Adrenal gland (tissue), 12 donors: Measurements from ENCODE around the gene CTSW. TPM values are rescaled to one million over a fixed set of nuclear protein-coding genes. Genes with fewer than 3 reads are reported as not detected.
A peak's percentile ranks its signal among the peaks of the same experiment; 100 is the strongest.

Source experiments
- DNase-seq, 7 donors: peaks; one replicate each; pipeline ENCODE4 v3.0.0-alpha.2; 2019 to 2020
- H3K27ac ChIP-seq, 5 donors: fragments of 200-600 bp; sonication (generic) in 4 of 5; 1 replicate in 3 of 5; 2 replicates in 2 of 5; pipeline versions ENCODE4 v1.5.1 to v1.8.0; 2016 to 2020; ENCODE audit warnings: mild to moderate bottlenecking in 1 of 5
- H3K27me3 ChIP-seq: fragments of 200-600 bp; 2 replicates; pipeline ENCODE4 v1.8.0; 2021
- H3K36me3 ChIP-seq, 2 donors: fragments of 200-600 bp; replicated peaks in 1 of 2; 1 replicate in 1 of 2; 2 replicates in 1 of 2; pipeline versions ENCODE4 v1.5.1 to v1.8.0; 2018 to 2022
- H3K4me1 ChIP-seq, 2 donors: fragments of 200-600 bp; replicated peaks in 1 of 2; 1 replicate in 1 of 2; 2 replicates in 1 of 2; pipeline versions ENCODE4 v1.5.1 to v1.8.0; 2018 to 2021
- H3K4me3 ChIP-seq, 4 donors: fragments of 200-600 bp; sonication (generic) in 3 of 4; one replicate each; pipeline ENCODE4 v1.5.1; 2016 to 2018
- H3K9me3 ChIP-seq, 3 donors: fragments of 200-600 bp; sonication (generic) in 1 of 3; replicated peaks in 1 of 3; 1 replicate in 2 of 3; 2 replicates in 1 of 3; pipeline versions ENCODE4 v1.5.1 to v1.8.0; 2016 to 2021
- CTCF ChIP-seq, 6 experiments: fragments of 450-650 bp in 4 of 6; fragments of 200-600 bp in 2 of 6; sonication (generic) in 1 of 6; IDR thresholded peaks; 1 replicate in 5 of 6; 2 replicates in 1 of 6; pipeline versions ENCODE4 v1.5.1 to v1.8.0; 2016 to 2021; ENCODE audit warnings: antibody characterized with exemption in 6 of 6, mild to moderate bottlenecking in 2 of 6, moderate library complexity in 1 of 6
- POLR2A ChIP-seq, 2 donors: fragments of 450-650 bp; IDR thresholded peaks; one replicate each; pipeline ENCODE4 v1.6.1; 2017; ENCODE audit warnings: antibody characterized with exemption in 2 of 2, mild to moderate bottlenecking in 2 of 2, moderate library complexity in 1 of 2
- WGBS, 4 donors: extraction: QIAGEN DNeasy Blood & Tissue Kit in 2 of 4; methylation state at CpG; one replicate each; pipeline versions ENCODE4 v1.1.5 to v1.1.7; 2013 to 2017; 5-methylcytosine and 5-hydroxymethylcytosine counted together
- intact Hi-C, 2 donors: fragments of 100-400 bp; cut with DNase I; formaldehyde crosslinking; loops; one replicate each; pipeline versions ENCODE4 v1.14.1 to v1.15.0; 2022 to 2023
- polyA plus RNA-seq, 3 donors: library from polyadenylated mRNA; stranded (reverse); fragments of 200-250 nt in 2 of 3; fragments of 350-450 nt in 1 of 3; fragmentation: Illumina TruSeq in 1 of 3; extraction: RNeasy Lipid Tissue Mini Kit (QIAGEN cat#74804) in 1 of 3; gene quantifications; one replicate each; pipeline ENCODE4 v1.2.3, GENCODE V29; 2013 to 2014
- total RNA-seq, 9 donors: library from RNA; depleted of rRNA in 4 of 9; stranded (reverse); fragments of >200 nt in 4 of 9; fragments of 120-200 nt in 1 of 9; fragmentation: NEBNext Ultra II Directional in 1 of 9; extraction: Animal tissue kit (Norgen Biotek cat#: 25700) in 1 of 9; gene quantifications; one replicate each; pipeline versions ENCODE4 v1.1.0 to v1.2.4, GENCODE V29; 2013 to 2023
- donor health status: healthy with polysubstance abuse.
- donor health status: Bipolar disorder and iron deficiency.
- donor health status: DM: yes; HTN: yes; CAD: no.
- donor health status: DM: no; HTN: no; CAD: no.
- donor health status: DM: no; HTN: no; CAD: no.
- donor health status: DM: yes; HTN: yes; CAD: no.

Gene CTSW
- total and polyA plus RNA-seq, 12 donors = 0.28 to 4.8 (median 0.96) TPM; not detected in 2

- Histone ChIP-seq H3K27me3 (no peaks in the 10 kb centered on the region), H3K27ac (no peak overlapping the region), H3K9me3 (no peaks in the 10 kb centered on the region), H3K36me3 (peaks cover 0 to 28% of the 10 kb centered on the region in 2 donors), H3K4me3 (no peak overlapping the region), H3K4me1 (no peaks in the 10 kb centered on the region)
- TF ChIP-seq CTCF (IDR thresholded peaks at IDR 0.05) (no peak), POLR2A (IDR thresholded peaks at IDR 0.05) (no peak)
- WGBS, 4 donors = 73 to 81% (median 75%) methylated on average over 5 to 8 of the region's 8 CpGs
- intact Hi-C loops = no loop called here
- DNase-seq = no peak
Measured at GRCh38 chr11:65849366-65849765, 30.3 kb upstream of the CTSW start.

DNA sequence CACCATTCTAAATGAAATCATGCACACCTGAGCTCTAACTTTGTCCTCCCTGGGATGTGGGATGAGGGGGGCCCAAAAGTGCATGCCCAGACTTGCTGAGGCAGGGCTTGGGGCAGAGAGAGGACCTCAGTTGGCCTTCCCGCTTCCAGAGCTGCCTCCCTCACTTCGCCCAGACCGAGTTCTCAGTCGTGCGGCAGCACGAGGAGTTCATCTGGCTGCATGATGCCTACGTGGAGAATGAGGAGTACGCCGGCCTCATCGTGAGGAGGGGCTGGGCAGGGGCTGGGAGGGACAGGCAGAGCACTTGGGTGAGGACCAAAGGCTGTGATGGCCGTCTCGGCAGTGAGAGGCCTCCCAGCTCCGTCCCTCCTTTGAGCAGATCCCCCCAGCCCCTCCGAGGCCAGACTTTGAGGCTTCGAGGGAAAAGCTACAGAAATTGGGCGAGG is 29.8 kb upstream of the CTSW start:
- DNase-seq = no peak
- no peaks in the 10 kb centered on the region for H3K4me1 ChIP-seq
- no peaks in the 10 kb centered on the region for H3K9me3 ChIP-seq
- peaks cover 0 to 32% of the 10 kb centered on the region in 2 donors for H3K36me3 ChIP-seq
- TF ChIP-seq POLR2A (IDR thresholded peaks at IDR 0.05) = no peak
- no peak for TF ChIP-seq CTCF (IDR thresholded peaks at IDR 0.05)
- 45 to 56% (median 49%) methylated on average over 12 to 16 of the region's 16 CpGs for WGBS, 4 donors
- no peak overlapping the region for H3K4me3 ChIP-seq
- no peak overlapping the region for H3K27ac ChIP-seq
- H3K27me3 ChIP-seq = no peaks in the 10 kb centered on the region
- intact Hi-C loops = no loop called here

DNA sequence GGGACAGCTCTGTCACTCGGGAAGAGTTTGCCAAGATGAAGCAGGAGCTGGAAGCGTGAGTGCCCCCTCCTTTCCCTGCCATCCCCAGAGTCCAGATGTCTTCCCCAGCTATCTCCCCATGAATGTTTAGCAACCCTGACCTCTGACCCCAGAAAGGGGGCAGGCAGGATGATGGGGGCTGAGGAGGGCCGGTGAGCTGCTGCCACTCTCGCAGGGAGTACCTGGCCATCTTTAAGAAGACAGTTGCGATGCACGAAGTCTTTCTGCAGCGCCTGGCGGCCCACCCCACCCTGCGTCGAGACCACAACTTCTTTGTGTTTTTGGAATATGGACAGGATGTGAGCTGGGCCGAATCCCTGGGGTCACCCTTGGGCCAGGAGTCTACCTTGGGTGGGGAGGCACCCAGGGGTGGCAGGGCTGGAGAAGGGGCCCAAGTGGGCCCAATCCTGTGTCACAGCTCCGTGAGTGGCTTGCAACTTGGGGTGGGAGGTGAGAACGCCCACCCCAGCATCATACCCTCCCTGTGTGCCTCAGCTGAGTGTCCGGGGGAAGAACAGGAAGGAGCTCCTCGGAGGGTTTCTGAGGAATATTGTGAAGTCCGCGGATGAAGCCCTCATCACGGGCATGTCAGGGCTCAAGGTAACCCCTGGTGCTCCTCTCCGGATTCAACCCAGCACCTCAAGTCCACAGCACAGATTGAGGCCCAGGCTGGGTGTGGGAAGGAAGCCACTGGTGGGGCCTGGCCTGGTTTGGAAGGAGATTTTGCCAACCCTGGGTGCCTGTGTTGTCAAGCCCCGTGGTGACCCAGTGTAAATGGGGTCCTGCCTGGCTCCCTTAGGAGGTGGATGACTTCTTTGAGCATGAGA is 29.2 kb upstream of the CTSW start:
- H3K4me1 ChIP-seq = peaks cover 0 to 3% of the 10 kb centered on the region in 2 donors
- peak in 1 of 7 donors; percentile 30 for DNase-seq
- 68 to 80% (median 76%) methylated on average over 6 to 20 of the region's 20 CpGs for WGBS, 4 donors
- intact Hi-C loops = no loop called here
- no peak overlapping the region for H3K4me3 ChIP-seq
- H3K27me3 ChIP-seq = no peaks in the 10 kb centered on the region
- H3K36me3 ChIP-seq = peaks cover 0 to 39% of the 10 kb centered on the region in 2 donors
- H3K9me3 ChIP-seq = no peaks in the 10 kb centered on the region
- TF ChIP-seq CTCF (IDR thresholded peaks at IDR 0.05) = no peak
- TF ChIP-seq POLR2A (IDR thresholded peaks at IDR 0.05) = no peak
- no peak overlapping the region for H3K27ac ChIP-seq

DNA sequence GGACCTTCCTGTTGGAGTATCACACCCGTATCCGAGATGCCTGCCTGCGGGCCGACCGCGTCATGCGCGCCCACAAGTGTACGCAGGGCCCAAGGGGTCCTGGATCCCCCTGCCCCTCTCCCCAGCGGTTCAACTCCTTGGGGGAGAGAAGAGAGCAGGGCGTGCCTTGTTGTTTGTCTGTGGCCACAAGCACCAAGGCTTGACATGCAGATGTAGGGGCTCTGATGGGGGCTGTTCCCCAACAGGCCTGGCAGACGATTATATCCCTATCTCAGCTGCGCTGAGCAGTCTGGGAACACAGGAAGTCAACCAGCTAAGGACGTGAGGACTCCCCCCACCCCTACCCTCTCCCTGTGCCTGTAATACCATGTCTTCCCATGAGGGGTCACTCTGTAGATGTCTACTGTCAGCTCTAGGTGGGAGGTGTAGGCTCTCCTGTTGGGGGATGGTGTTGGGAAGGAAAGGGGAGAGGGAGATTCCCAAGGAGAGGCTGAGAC is 28.5 kb upstream of the CTSW start:
- Histone ChIP-seq H3K9me3 (no peaks in the 10 kb centered on the region), H3K4me3 (no peak overlapping the region), H3K36me3 (peaks cover 0 to 46% of the 10 kb centered on the region in 2 donors), H3K27me3 (no peaks in the 10 kb centered on the region), H3K4me1 (peaks cover 0 to 7% of the 10 kb centered on the region in 2 donors), H3K27ac (no peak overlapping the region)
- intact Hi-C loops = no loop called here
- TF ChIP-seq POLR2A (IDR thresholded peaks at IDR 0.05) (peak in 1 of 2 donors; percentile 7), CTCF (IDR thresholded peaks at IDR 0.05) (peak in 5 of 6 experiments; percentile 10 to 49 (median 24))
- no peak for DNase-seq
- 85 to 89% (median 88%) methylated on average over 9 to 14 of the region's 14 CpGs for WGBS, 4 donors
